T-helper 9 cell (primary cell): ENCODE results near the gene NBPF1.
"Not testable (repeated sequence)": the region's sequence is repeated elsewhere in the genome, so short reads cannot be mapped to it uniquely, and the experiment has no call there.

Experiments
- DNase-seq: peaks from one replicate; pipeline ENCODE4 v3.0.0-alpha.2; 2020

Gene NBPF1

DNA sequence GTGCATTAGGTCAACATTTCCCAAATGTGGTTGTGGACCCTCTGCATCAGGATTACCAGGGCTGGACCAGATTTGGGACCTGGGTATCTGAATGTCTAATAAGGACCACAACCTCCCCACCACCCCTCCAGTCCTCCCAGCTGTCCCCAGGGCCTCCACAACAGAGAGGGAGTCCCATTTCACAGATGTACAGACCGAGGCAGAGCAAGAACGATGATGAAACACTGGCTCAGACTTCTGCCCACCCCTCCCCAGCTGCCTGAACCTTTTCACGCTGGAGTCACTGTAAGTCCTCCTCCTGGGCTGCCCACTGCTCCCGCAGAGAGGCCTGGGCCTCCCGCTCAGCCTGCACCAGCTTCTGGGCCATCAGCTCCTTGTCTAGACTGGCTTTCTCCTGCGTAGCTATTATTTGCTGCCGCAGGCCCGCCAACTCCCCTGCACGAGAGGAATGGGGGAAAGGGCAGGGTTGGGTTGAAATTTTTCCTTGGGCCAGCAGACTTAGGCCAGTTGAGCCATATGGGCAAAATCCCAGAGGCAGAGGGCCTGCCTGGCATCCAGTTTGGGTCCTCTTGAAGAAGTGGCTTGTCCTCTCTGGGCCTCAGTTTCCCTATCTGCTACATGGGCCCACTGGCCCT lies 8.4 kb upstream of the NBPF1 start:
- DNase-seq, result not testable (repeated sequence)

GRCh38 chr1:16621300-16621658 lies 7.9 kb upstream of the NBPF1 start:
- no peak for DNase-seq

GRCh38 chr1:16619803-16620501 lies 6.6 kb upstream of the NBPF1 start:
- DNase-seq, result not testable (repeated sequence)

- DNase-seq, result no peak
Observed at GRCh38 chr1:16618719-16619118, 5.4 kb upstream of the NBPF1 start.

- DNase-seq, result no peak
Observed at GRCh38 chr1:16617778-16618580, 4.6 kb upstream of the NBPF1 start.

- no peak for DNase-seq
Observed at GRCh38 chr1:16617114-16617631, 3.8 kb upstream of the NBPF1 start.

DNA sequence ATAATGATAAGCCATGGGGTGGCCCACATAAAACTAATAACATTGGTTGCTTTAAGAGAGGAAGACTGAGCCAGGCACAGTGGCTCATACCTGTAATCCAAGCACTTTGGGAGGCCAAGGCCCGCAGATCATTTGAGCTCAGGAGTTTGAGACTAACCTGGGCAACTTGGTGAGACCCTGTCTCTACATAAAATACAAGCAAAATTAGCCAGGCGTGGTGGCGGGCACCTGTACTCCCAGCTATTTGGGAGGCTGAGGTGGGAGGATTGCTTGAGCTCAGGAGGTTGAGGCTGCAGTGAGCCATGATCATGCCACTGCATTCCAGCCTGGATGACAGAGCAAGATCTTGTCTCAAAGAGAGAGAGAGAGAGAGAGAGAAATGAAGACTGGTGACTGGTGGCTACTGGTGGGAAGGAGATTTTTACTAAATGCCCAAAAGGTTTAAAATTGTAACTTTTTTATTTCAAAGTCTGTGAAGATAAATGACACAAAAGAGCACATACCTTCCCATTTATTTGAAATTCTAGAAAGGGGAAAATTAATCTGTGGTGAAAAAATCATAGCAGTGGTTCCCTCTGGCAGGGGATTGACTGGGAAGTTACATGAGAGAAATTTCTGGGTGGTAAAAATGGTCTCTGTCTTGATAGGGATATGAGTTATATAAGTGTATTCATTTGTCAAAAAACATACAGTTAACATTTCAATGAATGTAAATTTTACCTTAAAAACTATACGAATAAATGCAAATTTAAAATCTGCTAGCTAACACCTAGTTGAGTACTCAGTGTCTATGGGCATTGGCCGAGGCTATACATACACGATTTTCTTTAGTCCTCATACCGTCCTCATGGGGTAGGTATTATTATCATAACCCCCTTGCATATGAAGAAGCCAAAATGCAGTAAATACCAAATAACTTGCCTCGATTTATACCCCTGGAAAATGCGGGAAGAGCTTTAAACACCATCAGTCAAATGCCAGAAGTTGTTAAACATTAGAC lies 2.2 kb upstream of the NBPF1 start:
- DNase-seq, result no peak

DNA sequence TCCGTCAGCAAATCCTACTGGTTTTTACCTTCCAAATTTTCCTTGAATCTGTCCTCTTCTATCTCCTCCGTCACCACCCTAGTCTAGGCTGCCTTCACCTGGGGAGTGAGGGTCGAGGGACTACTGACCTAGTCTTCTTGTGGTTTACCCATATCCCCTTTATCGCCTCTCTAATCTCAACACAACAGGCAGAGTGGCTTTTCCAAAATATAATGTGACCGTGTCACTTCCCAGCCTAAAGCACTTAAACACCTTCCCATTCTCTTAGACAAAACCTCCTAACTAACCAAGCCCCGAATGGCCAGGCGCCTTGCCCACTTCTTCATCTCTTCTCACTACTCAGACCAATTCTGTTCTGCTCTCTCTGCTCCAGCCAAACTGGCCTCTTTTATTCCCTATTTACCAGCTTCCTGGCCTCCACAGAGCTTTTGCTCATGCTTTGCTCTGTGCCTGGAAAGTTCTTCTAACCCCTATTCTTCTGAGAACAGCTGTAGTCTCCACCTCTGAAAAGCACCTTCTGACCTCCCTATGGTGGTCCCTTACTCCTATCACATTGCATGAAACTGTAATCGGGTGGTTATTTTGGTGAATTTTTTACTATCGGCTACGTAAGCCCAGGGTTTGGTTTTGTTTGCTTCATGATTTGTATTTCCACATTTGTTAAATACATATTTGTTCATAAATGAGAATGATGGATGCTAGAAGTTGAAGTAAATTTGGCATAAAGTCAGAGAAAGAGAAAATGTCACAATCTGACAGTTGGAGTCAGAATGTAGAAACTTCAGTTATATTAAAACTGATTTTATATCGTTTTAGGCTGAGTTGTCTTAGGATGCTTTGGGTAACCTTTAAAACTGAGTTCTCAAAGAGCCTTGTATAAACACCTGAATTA lies 1.2 kb upstream of the NBPF1 start:
- no peak for DNase-seq

GRCh38 chr1:16612332-16613172 lies 812 bp downstream of the NBPF1 start:
- DNase-seq, result no peak

DNA sequence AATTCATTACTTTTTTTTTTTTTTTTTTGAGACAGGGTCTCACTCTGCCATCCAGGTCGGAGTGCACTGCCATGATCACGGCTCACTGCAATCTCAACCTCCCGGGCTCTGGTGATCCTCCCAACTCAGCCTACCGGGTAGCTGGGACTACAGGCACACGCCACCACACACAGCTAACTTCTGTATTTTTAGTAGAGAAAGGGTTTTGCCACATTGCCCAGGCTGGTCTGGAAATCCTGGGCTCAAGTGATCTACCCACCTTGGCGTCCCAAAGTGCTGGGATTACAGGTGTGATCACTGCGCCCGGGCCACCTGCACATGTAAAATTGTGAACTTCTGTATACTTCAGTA lies 1.4 kb downstream of the NBPF1 start:
- DNase-seq, result not testable (repeated sequence)

GRCh38 chr1:16611164-16611563 lies 2.2 kb downstream of the NBPF1 start:
- not testable (repeated sequence) for DNase-seq

DNA sequence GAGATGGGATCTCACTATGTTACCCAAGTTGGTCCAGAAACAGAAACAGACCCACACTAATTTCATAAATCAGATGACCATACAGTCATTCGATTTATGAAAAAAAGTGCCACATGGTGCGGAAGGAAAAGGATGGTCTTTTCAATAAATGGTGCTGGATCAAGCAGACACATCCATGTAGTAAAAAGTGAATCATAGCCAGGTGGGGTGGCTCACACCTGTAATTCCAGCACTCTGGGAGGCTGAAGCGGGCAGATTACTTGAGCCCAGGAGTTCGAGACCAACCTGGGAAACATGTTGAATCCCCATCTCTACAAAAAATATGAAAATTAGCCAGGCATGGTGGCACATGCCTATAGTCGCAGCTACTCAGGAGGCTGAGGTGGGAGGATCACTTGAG lies 2.8 kb downstream of the NBPF1 start:
- DNase-seq, result not testable (repeated sequence)

GRCh38 chr1:16609761-16610160 lies 3.6 kb downstream of the NBPF1 start:
- DNase-seq, result not testable (repeated sequence)

- DNase-seq, result no peak
Observed at GRCh38 chr1:16608838-16609560, 4.4 kb downstream of the NBPF1 start.

DNA sequence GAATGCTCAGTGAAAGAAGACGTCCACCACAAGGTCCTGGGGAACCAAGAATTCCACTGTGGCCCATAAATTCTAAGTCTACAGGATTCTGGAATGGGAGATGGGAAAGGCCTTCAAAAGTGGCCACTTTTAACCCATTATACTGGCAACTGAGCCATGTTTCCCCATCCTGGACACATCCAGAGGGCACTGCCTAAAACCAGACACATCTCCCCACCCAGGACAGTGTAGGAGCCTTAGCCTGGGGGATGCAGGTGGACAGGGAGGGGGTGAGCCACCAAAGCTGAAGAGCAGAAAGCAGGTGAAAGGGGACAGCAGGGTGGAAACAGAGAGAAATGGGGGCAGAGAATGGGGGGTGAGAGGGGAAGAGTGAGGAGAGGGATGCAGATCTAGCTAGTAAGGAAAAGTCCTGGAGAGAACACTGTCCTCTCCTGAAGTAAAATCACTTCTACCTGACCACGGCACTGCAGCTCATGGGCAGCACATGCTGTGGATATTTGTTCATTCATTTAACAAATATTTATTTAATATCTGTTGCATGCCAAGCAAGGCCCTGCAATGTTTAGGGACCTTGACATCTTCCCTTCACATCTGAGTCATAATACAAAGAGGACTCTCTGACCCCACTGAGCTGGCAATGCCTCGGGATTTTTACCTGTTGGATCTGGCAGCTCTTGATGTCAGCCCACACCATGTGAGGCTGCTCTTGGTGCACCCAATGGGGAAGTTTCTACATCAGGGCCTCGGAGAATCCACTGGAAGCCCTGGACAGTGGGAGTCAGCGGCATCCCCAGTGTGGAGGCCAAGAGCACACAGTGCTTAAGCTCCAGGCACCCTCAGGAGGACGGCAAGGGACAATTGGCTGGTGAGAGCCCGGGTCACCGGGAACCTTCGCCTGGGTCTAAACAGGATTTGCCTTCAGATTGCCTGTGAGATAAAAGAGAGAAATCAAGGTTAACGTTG lies 5.2 kb downstream of the NBPF1 start:
- DNase-seq, result not testable (repeated sequence)

GRCh38 chr1:16607433-16607851 lies 5.9 kb downstream of the NBPF1 start:
- DNase-seq, result no peak

GRCh38 chr1:16606666-16607432 lies 6.5 kb downstream of the NBPF1 start:
- DNase-seq, result not testable (repeated sequence)
